ENCODE results near the gene ITIH6. TPM values are rescaled to one million over a fixed set of nuclear protein-coding genes. Genes with fewer than 3 reads are reported as not detected.
"Not testable (repeated sequence)": the region's sequence is repeated elsewhere in the genome, so short reads cannot be mapped to it uniquely, and the experiment has no call there.

ITIH6 gene
- polyA plus RNA-seq (2014; cell fraction: cytosol; rRNA removed), result not detected in 2 replicates
- not detected in 2 replicates for polyA plus RNA-seq (2014; cell fraction: nucleus; rRNA removed)

- no peak for DNase-seq (ENCODE audit: low spot score)
Observed at GRCh38 chrX:54798137-54798536, at the start of gene ITIH6. ITIH6 (minus strand) TSS chrX:54798255; CDS start chrX:54798210, 45 bp downstream.

- DNase-seq (ENCODE audit: low spot score), result not testable (repeated sequence)
Observed at GRCh38 chrX:54847700-54848099, 49.6 kb upstream of the ITIH6 start.

- DNase-seq (ENCODE audit: low spot score), result no peak
Observed at GRCh38 chrX:54843050-54843449, 45.0 kb upstream of the ITIH6 start.

- DNase-seq (ENCODE audit: low spot score), result no peak
Observed at GRCh38 chrX:54842607-54843006, 44.6 kb upstream of the ITIH6 start.

DNA sequence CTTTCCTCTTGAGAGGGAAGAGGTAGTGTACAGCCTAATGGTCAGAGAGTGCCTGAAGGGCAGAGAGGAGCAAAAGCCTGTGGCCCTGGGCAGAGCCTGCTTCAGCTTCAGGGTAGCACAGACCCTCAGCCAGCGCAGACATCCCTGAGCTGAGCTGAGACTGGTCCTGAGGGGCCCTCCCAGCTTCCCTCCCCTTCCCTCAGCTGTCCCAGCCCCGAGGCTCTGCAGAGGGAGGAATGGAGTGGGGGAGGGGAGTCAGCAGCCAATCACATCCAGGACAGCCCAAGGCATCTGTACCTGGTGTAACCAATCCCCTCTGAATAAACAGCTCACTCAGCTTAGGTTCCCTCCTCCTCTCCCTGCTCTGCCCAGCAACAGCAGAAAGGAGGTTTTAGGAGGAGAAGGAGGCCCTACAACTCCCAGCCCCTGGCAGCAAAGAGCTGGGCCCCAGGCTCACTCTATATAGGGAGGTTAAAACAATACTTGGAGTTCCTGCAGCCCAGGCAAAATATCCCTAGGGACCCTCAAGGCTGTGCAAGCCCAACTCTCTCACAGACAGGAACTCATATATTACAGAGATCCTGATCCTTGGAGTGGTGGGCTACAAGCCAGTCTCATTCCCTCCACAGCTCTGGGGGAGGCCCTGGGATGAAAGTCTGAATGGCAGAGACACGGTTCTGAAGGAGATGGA is 43.3 kb upstream of the ITIH6 start:
- peak; percentile 74 for DNase-seq (ENCODE audit: low spot score)

GRCh38 chrX:54838583-54838982 is 40.5 kb upstream of the ITIH6 start:
- DNase-seq (ENCODE audit: low spot score), result no peak

- no peak for DNase-seq (ENCODE audit: low spot score)
Observed at GRCh38 chrX:54826598-54826997, 28.5 kb upstream of the ITIH6 start.

DNA sequence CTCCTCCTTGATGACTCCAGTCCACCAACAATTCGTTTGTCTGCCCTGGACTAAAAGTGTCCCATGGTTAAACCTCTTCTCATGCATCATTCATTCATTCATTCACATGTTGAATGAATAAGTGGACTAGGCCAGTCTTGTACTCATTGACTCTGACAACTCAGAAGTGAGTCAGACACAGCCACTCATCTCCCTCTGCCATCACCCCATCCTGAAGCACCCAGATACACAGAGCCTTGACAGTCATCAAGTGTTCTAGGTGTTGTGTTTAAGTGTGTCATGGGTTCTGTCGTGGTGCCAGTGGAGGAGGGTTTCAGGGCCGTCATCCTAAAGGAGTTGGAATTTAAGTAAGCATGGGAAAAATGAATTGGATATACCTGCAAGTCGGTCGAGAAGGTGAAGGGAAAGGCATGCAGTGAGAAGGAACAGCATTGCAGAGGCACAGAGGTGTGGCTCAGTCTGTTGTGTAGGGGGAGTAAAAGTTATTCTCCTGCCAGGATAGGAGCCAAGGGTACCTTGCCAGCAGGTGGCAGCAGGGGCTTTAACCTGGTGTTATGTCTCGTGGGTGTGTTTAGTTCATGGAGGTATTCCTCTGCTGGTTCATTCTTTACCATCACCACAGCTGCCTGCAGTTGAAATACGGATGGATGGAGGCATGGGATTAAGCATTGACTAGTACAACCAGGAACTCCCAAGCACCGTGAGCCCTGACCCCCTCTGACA is 27.8 kb upstream of the ITIH6 start:
- DNase-seq (ENCODE audit: low spot score), result no peak

GRCh38 chrX:54824722-54825121 is 26.7 kb upstream of the ITIH6 start:
- DNase-seq (ENCODE audit: low spot score), result no peak

- DNase-seq (ENCODE audit: low spot score), result no peak
Observed at GRCh38 chrX:54824195-54824594, 26.1 kb upstream of the ITIH6 start.

GRCh38 chrX:54821310-54821709 is 23.3 kb upstream of the ITIH6 start:
- DNase-seq (ENCODE audit: low spot score), result no peak

- no peak for DNase-seq (ENCODE audit: low spot score)
Observed at GRCh38 chrX:54820737-54821136, 22.7 kb upstream of the ITIH6 start.

DNA sequence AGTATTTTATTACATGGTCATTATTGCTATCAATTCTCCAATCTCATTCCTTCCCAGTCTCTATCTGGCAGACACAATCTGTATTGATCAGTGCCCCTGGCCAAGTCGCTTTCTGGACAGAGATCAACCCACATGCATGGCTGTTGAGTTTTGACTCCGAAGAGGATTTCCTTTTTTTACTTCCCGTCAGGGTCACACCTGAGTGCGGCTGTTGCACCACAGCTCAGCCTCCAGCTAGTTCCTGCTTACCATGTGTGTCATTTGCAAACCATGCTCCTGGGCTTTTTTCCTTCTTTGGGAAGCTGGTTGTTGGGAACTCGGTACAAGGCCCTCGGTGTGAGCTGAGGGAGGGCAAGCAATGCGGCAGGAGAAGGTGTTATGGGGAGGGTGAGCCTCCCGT is 21.1 kb upstream of the ITIH6 start:
- no peak for DNase-seq (ENCODE audit: low spot score)

- no peak for DNase-seq (ENCODE audit: low spot score)
Observed at GRCh38 chrX:54818221-54818620, 20.2 kb upstream of the ITIH6 start.

DNA sequence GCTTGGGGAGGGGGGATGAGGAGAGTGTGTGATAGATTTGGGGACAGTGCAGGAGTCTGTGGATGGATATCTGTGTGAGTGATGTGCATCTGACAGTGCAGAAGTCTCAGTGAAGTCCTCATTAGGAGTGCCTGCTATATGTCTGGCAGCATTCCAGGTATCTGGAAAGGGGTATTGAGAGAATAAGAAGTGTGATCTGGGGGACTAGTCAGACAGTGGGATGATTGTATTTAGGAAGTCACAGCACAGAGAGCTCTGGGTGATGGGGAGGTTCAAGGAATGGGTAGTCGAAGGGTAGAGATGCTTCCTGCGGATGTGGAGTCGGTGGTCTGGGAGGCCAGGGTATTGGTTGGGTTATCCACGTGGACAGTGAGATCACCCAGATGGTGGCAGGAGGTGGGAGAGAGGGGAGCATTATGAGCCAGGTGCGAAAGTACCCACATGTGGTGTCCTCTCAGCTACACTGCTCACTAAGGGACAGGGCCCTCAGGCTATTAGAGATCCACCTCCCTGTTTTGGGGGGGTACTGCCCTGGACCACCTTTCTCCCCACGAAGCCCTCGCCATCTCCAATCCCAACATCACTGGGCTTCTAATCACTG is 19.3 kb upstream of the ITIH6 start:
- DNase-seq (ENCODE audit: low spot score), result no peak

GRCh38 chrX:54812306-54812705 is 14.3 kb upstream of the ITIH6 start:
- no peak for DNase-seq (ENCODE audit: low spot score)

GRCh38 chrX:54811301-54811885 is 13.3 kb upstream of the ITIH6 start:
- DNase-seq (ENCODE audit: low spot score), result no peak

DNA sequence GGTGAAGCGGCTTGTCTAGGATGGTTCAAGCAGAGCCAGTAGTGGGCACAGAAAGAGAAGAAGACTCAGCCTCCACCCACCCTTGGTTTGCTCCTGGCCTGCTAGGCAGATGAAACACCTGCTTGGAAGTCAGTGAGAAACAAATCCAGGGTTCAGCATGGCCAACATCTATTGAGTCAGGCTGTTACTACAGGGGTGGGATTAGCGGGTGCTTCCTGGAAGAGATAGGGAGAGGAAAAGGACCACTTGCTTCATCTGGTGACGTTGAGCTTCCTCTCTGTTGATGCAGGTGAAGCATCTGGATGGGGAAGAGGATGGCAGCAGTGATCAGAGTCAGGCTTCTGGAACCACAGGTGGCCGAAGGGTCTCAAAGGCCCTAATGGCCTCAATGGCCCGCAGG is 12.5 kb upstream of the ITIH6 start:
- no peak for DNase-seq (ENCODE audit: low spot score)

DNA sequence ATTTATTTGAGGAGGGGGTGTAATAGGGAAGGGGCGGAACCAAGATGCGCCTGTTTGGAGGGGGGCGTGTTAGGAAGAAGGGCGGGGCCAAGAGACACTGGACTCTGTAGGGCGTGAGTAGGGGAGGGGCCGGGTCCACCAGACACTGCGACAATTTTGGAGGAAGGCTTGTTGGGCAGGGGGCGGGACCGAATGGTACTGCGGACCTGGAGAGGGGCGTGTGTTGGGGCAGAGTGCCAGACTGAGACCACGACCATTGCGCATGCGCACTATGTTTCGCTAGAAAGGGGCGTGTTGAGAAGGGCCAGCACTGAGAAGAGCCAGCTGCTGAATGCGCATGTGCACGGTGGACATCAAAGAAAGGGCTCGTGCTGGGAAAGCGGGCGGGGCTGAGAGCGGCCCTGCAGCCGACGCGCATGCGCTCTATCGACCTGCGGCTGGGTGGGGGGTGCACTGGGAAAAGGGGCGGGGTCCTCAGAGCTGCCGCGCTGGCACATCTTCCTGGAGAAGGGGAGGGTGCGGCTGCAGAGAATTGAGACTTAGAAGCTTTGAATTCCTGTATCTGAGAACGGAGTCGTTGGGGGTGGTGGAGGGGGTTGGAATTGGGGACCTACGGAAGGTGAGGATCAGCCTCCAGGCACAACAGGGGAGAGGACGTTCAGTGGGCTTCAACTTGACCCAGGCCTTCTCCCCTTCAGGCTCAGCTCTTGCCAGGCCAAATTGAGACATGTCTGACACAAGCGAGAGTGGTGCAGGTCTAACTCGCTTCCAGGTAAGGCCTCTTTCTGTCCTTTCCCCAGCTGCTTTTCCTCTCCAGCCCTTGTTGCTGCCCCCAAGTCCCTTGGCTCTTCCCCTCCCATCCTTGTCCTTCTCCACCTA is 10.8 kb upstream of the ITIH6 start:
- peak; percentile 96 for DNase-seq (ENCODE audit: low spot score)

- peak; percentile 74 for DNase-seq (ENCODE audit: low spot score)
Observed at GRCh38 chrX:54808109-54808604, 10.1 kb upstream of the ITIH6 start.

DNA sequence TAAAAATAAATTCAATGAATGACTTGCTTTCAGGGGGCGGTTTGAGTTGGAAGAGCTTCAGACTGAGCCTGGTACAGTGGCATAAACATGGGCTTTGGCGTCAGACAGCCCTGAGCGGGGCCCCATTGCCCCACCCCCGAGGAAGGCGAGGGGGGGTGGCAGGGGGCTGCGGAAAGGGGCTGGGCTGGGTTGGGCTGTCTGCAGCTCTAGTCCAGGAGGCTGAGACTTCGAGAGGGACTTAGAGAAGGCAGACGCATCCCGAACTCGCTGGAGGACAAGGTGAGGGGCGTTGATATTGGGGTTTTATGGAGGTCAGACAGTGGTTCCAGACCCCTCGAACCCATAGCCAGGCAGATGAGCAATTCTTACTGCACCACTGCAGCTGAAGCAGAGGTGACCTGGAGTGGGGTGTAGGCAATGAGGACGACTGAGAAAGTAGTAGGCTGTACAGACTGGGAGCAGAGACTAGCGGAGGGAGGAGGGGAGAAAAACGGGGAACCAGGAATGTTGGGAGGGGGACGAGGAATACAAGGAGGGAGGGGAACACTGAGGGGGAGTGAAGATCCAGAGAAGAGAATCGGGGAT is 9.6 kb upstream of the ITIH6 start, which contains the start of gene MAGED2:
Gene MAGED2, plus strand, starts transcription at position 222 of the 585 bp plus-strand sequence. CDS start 1,587 bp downstream, outside the sequence.
- peak; percentile 35 for DNase-seq (ENCODE audit: low spot score)
